ENCODE results near the gene GRIN2C.
A peak's percentile ranks its signal among the peaks of the same experiment; 100 is the strongest.

GRIN2C gene

DNA sequence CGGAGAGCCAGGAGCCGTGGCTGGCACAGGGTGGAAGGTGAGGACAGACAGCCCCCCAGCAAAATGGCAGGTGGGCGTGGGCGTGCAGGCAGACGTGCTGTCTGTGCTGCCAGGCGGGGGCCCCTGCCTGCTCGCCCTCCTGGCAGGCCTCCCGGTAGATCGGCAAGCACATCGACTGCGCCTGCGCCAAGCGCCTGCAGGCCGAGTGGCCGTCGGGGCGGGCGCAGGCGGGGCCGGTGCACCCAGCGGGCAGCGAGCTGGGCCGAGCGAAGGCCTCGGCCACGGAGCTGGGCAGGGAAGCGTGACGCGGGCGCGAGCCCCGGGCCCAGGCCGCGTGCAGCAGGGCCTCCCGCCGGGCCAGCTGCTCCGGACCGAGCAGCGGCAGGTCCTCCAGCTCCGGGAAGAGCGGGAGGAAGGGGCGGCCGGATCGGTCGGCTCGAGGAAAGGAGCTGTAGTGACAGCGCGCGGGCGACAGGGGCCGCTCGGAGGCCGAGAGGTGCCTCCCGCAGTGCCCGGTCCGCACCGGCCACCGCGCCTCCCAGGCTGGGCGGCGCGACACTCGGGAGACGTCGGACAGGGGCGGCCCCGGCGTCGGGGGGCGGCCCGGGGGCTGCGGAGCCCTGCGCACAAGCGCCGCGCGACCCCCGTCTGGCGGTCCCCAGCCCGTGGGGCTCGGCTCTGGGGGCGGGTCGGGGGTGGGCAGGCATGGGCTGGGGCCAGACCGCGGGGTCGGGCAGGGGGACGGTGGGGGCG is 16.9 kb downstream of the GRIN2C start:
- peak; percentile 79 for DNase-seq

GRCh38 chr17:74842146-74842598 is 17.5 kb downstream of the GRIN2C start:
- DNase-seq: peak; percentile 50

DNA sequence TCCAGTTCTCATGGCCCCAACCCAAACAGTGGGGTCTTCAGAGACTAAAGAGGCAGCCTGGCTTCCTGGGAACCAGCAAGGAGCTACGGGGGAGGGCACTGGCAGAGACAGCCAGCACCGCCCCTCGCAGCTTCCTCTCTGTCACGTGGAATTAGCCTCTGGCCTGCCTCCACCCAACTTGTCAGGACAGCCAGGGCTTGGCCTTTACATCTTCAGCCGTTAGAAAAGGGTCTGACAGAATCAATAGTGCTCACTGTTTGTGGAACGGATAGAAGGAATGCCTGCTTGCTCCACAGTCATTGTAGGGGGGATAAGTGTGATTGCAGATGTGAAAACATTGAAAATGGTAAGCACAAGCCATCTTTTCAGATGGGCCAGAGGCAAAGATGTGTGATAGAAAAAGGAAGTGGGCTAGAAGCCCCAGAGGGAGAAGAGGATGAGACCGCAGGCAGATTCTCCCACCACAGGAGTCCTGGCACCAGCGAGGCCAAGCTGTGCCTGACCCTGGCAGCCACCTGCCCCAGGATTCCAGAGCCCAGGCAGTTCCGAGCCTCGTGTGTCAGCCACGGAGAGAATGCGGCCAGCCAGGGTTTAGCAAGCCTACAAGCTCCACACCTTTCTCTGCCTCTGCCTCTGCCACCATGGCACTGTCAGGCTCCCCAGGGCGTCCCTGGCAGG is 18.6 kb downstream of the GRIN2C start:
- peak; percentile 25 for DNase-seq

GRCh38 chr17:74839990-74840852 is 19.5 kb downstream of the GRIN2C start:
- DNase-seq: no peak

DNA sequence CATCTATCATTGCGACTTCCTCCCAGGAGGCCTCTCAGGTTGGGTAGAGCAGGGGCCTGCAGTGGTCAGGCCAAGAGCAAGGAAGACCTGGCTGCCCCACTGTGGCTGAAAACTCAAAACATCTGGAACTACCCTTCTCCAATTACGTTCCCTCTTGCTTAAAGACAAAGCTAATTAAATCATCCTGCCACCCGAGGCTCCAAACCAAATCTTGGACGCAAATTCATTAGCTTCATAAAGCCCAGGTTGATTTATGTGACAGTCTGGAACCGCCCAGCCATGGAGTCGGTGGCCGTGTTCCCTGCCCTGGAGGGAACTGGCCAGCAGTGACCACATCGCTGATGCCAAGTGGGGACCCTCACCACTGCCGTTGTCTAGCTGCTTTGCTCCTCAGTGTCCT is 21.4 kb downstream of the GRIN2C start:
- DNase-seq: no peak

GRCh38 chr17:74836691-74837467 is 22.8 kb downstream of the GRIN2C start:
- DNase-seq: no peak

GRCh38 chr17:74836191-74836590 is 23.5 kb downstream of the GRIN2C start:
- no peak for DNase-seq

GRCh38 chr17:74833501-74834377 is 25.9 kb downstream of the GRIN2C start:
- no peak for DNase-seq

DNA sequence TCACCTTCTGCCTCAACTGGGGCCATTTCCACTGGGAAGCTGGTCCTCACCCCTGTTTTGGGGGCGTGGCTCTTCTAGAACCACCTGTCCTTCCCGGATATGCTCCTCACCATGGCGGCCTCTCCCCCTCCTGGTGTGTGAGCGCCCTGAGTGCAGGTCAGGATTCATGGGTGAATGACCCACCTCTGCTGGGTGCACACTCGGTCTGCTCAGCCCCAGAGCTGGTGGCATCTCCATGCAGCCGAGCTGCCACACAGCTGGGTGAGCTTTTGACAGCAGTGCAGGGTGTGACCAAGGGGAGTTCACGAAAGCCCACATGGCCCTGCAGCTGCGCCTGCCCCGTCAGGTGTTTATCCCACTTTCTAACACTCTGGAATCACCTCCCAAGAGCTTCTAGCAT is 27.3 kb downstream of the GRIN2C start:
- DNase-seq: no peak

DNA sequence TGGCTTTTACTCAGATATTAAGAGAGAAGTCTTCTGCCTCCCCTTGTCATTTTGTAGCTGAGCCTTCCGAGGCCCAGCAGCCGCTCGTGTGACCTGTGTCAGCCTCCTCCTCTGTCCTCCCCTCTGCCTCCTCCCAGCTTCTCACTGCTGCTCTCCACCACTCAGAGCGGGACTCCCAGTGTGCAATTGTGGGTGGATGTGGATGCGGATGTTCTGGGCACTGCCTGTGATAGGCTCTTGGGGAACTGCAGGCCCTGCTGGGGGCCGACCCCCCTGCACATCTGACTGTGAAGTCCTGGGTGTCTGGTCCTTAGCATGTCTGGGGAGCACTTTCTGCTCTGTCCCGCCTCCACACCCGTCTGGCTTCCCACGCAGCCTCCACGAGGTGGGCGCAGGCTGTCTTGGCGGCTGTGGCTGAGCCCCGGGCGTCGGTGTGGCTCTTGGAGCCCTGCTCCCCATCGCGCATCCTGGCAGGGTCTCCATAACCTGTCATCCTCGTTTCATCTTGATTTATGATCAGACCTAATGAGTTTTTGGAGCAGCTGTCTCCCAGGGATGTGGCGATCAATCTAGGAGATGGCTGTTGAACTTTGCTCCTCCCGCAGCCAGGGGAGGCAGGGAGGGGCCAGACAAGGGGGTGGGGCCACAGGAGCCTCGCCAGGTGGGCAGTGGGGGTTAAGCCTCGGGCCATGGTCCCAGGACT is 28.1 kb downstream of the GRIN2C start:
- no peak for DNase-seq

DNA sequence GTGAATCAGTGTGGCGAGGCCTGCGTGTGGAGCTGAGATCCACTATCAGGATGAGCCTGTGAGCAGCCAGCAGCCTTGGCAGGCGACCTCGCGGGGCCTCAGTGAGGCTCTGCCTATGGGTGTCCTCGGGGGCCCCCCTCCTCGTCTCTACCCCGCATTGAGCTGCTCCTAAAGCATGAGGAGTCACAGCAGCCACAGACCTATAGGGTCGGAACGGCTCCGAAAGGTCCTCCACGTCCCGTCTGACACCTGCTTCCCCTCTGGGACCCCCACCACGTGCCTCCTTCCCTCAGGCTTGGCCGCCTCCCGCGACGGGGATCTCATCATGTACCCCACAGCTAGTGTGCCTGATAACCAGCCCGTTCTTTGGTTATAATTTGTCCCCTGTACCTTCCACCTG is 28.8 kb downstream of the GRIN2C start:
- DNase-seq: no peak

DNA sequence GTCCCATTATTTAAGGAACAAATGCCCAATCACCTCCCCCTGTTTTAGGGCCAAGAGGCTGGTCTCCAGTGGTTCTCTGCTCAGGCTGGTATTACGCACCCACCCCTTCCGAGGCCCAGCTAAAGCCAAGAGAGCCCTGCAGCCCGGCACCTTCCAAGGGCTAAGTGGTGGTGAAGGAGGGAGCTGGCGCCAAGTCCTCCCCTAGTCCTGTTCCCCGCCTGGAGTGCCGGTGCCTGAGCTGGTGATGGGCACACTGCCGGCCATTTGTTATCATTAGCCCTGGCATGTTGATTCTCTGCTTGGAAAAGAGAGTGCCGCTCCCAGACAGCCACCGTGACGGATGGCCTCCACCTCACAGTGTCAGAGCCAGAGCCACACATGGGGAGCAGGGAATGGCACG is 31.9 kb downstream of the GRIN2C start:
- no peak for DNase-seq

- no peak for DNase-seq
Observed at GRCh38 chr17:74825952-74826719, 33.5 kb downstream of the GRIN2C start.

DNA sequence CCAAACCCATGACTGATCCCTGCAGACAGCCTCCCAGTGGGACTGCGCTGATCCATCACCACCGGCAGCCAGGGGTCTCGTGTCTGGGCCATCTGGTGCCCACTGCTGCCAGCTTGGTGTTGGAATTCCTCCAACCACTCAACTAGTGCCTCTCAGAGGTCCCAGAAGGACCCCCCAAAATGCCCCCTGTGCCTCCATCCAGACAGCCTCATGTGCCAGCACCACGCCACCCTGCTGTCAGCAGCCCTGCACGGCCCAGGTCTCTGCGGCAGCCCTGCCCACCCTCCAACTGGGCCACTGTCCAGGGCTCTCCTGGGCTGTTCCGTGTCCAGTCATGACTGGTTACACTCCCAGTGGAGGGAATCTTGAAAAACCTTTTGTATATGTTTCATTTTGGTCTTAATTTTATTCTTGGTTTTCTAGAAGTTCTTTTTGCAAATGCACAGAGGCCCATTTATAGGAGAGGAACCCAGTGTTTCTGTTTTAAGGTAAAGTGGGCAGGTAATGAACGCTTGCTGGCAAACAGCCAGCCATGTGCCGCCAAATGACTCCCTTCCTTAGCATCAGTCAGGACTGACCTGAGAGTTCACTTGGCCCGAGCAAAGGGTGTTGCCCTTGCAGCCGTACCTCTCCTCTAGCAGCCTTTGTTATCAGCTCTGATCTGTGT is 34.6 kb downstream of the GRIN2C start:
- DNase-seq: peak; percentile 45

DNA sequence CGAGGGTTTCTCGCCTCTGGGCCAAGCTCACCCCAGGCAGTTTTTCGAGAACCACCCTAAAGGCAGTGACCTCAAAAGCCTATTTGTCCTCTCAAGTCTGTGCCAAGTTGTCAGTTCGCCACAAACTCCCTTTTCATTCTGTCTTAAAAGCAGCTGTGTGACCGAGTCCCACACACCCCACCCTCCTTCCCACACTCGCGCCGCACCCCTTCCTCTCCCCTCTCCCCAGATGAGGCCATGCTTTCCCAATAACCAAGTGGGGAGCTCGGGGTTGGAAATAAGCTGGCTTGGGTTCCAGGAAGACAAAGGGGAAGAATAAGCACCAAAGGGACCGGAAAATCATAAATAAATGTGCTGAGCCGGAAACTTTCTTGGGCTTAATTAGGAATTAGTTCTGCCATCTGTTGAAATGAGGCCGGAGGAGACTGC is 36.7 kb downstream of the GRIN2C start:
- DNase-seq: no peak

GRCh38 chr17:74822335-74822938 is 37.2 kb downstream of the GRIN2C start:
- no peak for DNase-seq

DNA sequence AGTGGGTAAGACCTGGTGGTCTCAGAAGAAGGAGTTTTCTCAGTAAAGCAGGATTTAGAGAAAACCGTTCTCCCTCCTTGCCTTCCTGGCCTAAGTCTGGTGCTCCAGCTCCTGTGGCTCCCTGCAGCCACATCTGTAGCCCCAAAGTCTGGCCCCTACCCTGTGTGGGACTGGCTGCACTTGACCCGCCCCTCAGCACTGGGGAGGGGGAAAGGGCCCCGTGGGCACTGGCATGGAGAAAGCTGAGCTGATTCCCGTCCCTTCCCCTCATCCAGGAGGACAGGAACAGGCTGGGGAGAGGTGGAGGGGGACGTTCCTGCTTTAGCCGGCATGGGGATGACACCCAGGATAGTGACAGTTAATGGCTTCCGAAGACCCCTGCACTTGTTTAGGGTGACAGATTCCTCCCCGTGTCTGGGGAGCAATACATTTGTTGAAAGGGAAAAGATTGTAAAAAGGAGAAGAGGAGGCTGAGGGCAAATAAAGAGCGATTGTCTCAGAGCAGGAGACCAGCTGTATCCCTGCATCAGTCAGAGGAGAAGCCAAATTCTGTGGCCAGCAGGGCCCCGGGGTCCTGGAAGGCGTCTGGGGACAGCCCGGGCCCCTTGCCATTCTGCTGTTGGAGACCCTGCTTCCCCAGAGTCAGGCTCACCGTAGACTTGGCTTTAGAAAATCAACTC is 37.9 kb downstream of the GRIN2C start:
- no peak for DNase-seq

DNA sequence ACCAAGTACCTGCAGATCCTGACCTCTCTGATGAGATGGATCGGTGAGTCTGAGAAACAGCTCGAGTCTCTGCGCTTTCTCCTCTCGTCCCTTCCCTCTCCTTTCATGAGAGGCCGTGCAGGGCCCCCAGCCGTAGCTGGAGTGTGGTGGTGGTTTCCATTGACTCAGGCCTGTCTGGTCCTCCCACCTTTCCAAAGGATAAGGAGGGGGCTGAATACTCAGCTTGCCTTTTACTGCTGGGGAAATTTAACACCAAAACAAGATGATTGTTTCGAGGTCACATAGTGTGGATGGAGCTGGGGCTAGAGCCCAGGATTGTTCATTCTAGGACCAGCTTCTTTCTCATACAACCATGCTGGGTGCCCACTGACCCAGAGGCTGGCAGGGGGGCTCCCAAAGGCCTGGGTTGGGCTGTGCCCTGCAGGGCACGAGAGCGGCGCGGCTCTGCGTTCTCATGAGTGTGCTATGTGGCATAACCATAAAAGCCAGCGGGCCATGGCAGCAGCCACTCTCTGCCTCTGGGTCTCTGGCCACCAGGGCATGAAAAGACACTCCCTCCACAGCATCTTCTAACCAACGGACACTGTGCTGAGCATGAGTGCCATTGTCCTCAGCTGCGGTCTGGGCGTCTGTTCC is 39.8 kb downstream of the GRIN2C start:
- no peak for DNase-seq

Measured in DMS 273 treated with DMSO at 0.1 percent for 48 hours (cell line).